Vagina (tissue), 2 donors: Measurements from ENCODE around the gene PCYT2. TPM values are rescaled to one million over a fixed set of nuclear protein-coding genes. Genes with fewer than 3 reads are reported as not detected.
A peak's percentile ranks its signal among the peaks of the same experiment; 100 is the strongest.

ENCODE experiments used
- DNase-seq, 2 donors: peaks; one replicate each; pipeline ENCODE4 v3.0.0-alpha.2; 2017; ENCODE audit errors: extremely low spot score in 2 of 2
- H3K27ac ChIP-seq: fragments of 200-600 bp; sonication (generic); one replicate; pipeline ENCODE4 v1.5.1; 2019
- H3K27me3 ChIP-seq: fragments of 200-600 bp; sonication (generic); one replicate; pipeline ENCODE4 v1.5.1; 2019
- H3K36me3 ChIP-seq, 2 donors: fragments of 200-600 bp; sonication (generic); one replicate each; pipeline ENCODE4 v1.5.1; 2017 to 2019
- H3K4me1 ChIP-seq: fragments of 200-600 bp; sonication (generic); one replicate; pipeline ENCODE4 v1.5.1; 2019
- H3K4me3 ChIP-seq, 2 donors: fragments of 200-600 bp; sonication (generic); 1 replicate in 1 of 2; 2 replicates in 1 of 2; pipeline ENCODE4 v1.5.1; 2016 to 2019
- H3K9me3 ChIP-seq: fragments of 200-600 bp; sonication (generic); one replicate; pipeline ENCODE4 v1.5.1; 2019
- POLR2A ChIP-seq, 2 donors: fragments of 450-650 bp; IDR thresholded peaks; one replicate each; pipeline ENCODE4 v1.6.1; 2017; ENCODE audit warnings: antibody characterized with exemption in 2 of 2, mild to moderate bottlenecking in 2 of 2, moderate library complexity in 2 of 2
- POLR2AphosphoS5 ChIP-seq, 2 donors: sonication (generic); formaldehyde crosslinking; IDR thresholded peaks; one replicate each; pipeline ENCODE4 v1.9.0; 2017; ENCODE audit warnings: antibody characterized with exemption in 2 of 2, mild to moderate bottlenecking in 2 of 2, low read depth in 1 of 2; ENCODE audit not compliant: insufficient read depth in 1 of 2
- intact Hi-C: fragments of 100-400 bp; cut with DNase I; formaldehyde crosslinking; loops from one replicate; pipeline ENCODE4 v1.15.1; 2023
- total RNA-seq: library from RNA; depleted of rRNA; stranded (reverse); fragments of >200 nt; gene quantifications from one replicate; pipeline ENCODE4 v1.2.3, GENCODE V29; 2016
- TF ChIP-seq, protein P1 (sequence below), 3 experiments: fragments of 450-650 bp in 2 of 3; fragments of 200-600 bp in 1 of 3; sonication (generic) in 1 of 3; IDR thresholded peaks; one replicate each; pipeline ENCODE4 v1.5.1; 2017 to 2019; ENCODE audit warnings: antibody characterized with exemption in 3 of 3, mild to moderate bottlenecking in 2 of 3, moderate library complexity in 2 of 3

The PCYT2 gene
- total RNA-seq, 1 donor from 2014 or later: 28.0 TPM

DNA sequence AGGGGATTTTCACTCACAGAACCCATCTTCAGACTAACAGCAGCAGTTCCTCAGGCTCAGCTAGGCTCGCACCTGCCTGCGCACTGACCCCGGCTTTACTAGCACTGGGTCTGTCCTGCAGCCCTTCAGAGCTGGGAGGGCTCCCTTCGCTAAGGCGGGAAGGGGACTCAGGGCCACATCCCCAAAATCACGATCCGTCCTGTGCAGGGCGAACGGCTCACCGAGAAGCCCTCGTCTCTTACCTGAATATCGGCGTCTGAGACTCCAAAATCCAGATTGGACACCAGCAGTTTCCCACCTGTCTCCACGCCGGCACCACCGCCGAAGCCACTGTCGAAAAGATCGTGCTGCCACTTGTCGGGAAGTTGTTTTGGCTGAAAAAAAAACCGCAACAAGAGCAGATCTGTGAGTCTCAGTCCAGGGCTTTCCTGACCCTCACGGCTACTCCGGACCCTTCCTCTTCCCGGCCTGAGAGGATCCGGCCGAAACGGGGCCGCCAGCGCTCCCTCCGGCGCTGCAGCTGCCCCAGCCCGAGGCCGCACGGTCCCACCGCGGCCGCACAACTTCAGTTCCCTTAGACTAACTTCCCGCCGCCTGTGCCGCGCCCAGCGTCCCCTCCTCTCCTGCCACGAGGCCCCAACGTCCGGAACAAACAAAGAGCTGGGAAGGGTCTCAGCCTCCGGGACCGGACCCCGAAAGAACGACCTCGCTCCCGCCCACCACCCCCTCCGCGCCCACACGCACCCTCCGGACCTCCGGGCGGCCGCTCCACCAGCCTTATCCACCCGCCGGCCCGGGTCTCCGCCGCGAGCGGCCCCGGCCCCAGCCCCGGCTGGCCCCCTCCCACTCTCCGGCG lies 20.5 kb downstream of the PCYT2 start:
- H3K27me3 ChIP-seq: no peaks in the 10 kb centered on the region
- H3K36me3 ChIP-seq: peaks cover 0 to 55% of the 10 kb centered on the region in 2 donors
- TF ChIP-seq, protein P1, sequence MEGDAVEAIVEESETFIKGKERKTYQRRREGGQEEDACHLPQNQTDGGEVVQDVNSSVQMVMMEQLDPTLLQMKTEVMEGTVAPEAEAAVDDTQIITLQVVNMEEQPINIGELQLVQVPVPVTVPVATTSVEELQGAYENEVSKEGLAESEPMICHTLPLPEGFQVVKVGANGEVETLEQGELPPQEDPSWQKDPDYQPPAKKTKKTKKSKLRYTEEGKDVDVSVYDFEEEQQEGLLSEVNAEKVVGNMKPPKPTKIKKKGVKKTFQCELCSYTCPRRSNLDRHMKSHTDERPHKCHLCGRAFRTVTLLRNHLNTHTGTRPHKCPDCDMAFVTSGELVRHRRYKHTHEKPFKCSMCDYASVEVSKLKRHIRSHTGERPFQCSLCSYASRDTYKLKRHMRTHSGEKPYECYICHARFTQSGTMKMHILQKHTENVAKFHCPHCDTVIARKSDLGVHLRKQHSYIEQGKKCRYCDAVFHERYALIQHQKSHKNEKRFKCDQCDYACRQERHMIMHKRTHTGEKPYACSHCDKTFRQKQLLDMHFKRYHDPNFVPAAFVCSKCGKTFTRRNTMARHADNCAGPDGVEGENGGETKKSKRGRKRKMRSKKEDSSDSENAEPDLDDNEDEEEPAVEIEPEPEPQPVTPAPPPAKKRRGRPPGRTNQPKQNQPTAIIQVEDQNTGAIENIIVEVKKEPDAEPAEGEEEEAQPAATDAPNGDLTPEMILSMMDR (IDR thresholded peaks at IDR 0.05): no peak
- TF ChIP-seq POLR2AphosphoS5 (IDR thresholded peaks at IDR 0.05; ENCODE audit: insufficient read depth in 1 of 2, low read depth in 1 of 2): no peak
- no peak for TF ChIP-seq POLR2A (IDR thresholded peaks at IDR 0.05)
- intact Hi-C loops: no loop called here
- no peak for DNase-seq
- peaks cover 35% of the 10 kb centered on the region for H3K4me1 ChIP-seq
- H3K4me3 ChIP-seq: peak overlapping the region; percentile 82 to 95
- H3K27ac ChIP-seq: peak overlapping the region; percentile 72
- no peaks in the 10 kb centered on the region for H3K9me3 ChIP-seq

DNA sequence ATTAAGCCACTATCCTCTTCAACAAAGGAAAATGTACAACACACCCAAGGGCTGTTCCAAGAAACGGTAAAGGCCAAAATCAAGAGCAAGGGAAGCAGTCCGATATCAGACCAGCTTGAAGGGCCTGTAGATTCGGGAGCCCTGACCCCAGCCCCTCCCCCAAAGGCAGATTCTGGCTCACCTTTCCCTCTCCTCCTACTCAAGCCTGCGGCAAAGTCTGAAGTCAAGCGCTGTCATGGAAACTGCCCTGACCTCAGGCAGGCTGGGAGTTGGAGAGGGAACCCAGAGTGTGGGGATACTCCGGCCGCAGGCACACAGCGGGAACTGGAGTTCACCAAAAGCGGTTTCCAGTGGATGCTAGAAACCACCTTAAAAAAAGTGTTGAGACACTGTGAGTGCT lies 21.6 kb downstream of the PCYT2 start:
- Histone ChIP-seq H3K27me3 (no peaks in the 10 kb centered on the region), H3K27ac (no peak overlapping the region), H3K9me3 (no peaks in the 10 kb centered on the region), H3K4me1 (peaks cover 35% of the 10 kb centered on the region), H3K4me3 (no peak overlapping the region), H3K36me3 (peaks cover 0 to 55% of the 10 kb centered on the region in 2 donors)
- TF ChIP-seq POLR2A (IDR thresholded peaks at IDR 0.05): no peak
- TF ChIP-seq, protein P1 (IDR thresholded peaks at IDR 0.05): no peak
- no peak for TF ChIP-seq POLR2AphosphoS5 (IDR thresholded peaks at IDR 0.05; ENCODE audit: insufficient read depth in 1 of 2, low read depth in 1 of 2)
- DNase-seq: no peak
- intact Hi-C loops: no loop called here

DNA sequence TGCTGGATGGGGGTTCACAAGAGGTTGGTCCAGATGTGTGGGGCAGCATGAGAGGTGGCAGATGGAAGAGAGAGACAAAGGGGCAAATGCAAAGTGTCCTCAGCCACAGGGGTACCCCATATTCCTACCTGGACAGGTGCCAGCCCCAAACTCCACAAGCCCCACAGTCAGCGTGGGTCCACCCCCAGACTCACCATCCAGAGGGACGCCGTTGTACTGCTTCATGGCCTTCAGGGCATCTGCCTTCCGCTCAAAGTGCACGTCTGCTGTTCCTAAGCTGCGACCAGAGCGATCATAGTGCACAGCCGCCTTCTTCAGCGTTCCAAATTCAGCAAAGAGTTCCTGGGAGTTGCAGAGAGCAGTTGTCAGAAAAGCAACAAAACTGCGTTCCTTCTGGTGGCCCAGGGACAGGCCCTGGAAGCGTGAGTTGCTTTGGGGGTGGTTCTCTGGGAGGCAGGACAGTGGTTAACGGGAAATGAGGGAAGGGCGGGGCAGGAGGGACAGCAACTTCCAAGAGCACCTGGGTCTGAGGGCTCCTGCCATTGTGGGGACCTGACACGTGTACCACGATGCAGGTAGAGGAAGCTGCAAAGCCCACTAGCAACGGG lies 22.1 kb downstream of the PCYT2 start:
- peaks cover 0 to 50% of the 10 kb centered on the region in 2 donors for H3K36me3 ChIP-seq
- intact Hi-C loops: no loop called here
- H3K4me3 ChIP-seq: no peak overlapping the region
- DNase-seq: no peak
- TF ChIP-seq POLR2AphosphoS5 (IDR thresholded peaks at IDR 0.05; ENCODE audit: insufficient read depth in 1 of 2, low read depth in 1 of 2) (no peak), POLR2A (IDR thresholded peaks at IDR 0.05) (no peak)
- TF ChIP-seq, protein P1 (IDR thresholded peaks at IDR 0.05): no peak
- no peak overlapping the region for H3K27ac ChIP-seq
- peaks cover 35% of the 10 kb centered on the region for H3K4me1 ChIP-seq
- H3K9me3 ChIP-seq: no peaks in the 10 kb centered on the region
- no peaks in the 10 kb centered on the region for H3K27me3 ChIP-seq

DNA sequence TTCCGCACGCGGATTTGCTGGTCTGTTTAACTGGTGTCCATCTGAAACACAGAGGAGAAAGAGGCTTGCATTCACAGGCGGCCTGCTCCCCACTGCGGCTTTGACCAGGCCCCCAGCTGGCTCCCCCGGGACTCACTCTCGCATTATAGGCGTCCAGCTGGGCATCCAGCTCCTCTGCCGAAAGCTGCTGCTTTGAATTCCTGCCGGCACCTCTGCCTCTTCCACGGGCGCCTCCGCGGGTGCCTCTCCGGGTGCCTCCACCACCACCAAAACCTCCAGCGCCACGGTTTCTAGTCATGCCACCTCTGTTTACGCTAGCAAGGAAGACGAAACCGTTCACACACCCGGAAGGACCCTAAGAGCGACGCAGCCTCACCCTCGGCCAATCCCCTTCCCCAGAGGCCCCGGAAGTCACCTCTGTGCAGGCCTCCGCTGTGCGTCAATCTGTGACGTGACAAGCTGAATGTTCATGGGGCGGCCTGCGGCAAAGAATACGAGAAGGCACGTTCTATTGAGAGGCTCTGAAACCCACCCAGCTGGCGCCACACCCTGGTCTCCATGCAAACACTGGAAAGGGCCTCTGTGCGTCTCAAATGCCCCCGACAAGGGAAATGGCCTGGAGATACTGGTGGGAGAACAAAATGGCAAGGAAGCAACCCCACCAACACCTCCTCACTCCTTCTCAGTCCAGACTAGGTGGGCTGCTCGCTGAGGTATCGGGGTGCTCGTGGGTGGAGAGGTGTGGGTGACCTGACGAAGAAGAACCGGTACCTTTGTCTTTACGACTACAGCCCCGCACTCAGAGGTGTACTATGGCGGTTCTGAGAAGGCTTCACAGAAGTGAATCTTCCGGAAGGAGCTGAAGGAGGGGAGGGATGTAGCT lies 22.9 kb downstream of the PCYT2 start:
- no peak for DNase-seq
- H3K4me3 ChIP-seq: no peak overlapping the region
- TF ChIP-seq, protein P1 (IDR thresholded peaks at IDR 0.05): no peak
- TF ChIP-seq POLR2A (IDR thresholded peaks at IDR 0.05): no peak
- no peak for TF ChIP-seq POLR2AphosphoS5 (IDR thresholded peaks at IDR 0.05; ENCODE audit: insufficient read depth in 1 of 2, low read depth in 1 of 2)
- H3K9me3 ChIP-seq: no peaks in the 10 kb centered on the region
- H3K36me3 ChIP-seq: peaks cover 0 to 47% of the 10 kb centered on the region in 2 donors
- H3K27me3 ChIP-seq: no peaks in the 10 kb centered on the region
- intact Hi-C loops: no loop called here
- no peak overlapping the region for H3K27ac ChIP-seq
- peaks cover 31% of the 10 kb centered on the region for H3K4me1 ChIP-seq
